NCI-H510A treated with DMSO at 0.1 percent for 48 hours (cell line): ENCODE measurements around the gene C22orf15.
A peak's percentile ranks its signal among the peaks of the same experiment; 100 is the strongest.

Source experiments
- DNase-seq: peaks from one replicate; lab custom pipeline; 2025; lab: John Stamatoyannopoulos, UW

The C22orf15 gene

DNA sequence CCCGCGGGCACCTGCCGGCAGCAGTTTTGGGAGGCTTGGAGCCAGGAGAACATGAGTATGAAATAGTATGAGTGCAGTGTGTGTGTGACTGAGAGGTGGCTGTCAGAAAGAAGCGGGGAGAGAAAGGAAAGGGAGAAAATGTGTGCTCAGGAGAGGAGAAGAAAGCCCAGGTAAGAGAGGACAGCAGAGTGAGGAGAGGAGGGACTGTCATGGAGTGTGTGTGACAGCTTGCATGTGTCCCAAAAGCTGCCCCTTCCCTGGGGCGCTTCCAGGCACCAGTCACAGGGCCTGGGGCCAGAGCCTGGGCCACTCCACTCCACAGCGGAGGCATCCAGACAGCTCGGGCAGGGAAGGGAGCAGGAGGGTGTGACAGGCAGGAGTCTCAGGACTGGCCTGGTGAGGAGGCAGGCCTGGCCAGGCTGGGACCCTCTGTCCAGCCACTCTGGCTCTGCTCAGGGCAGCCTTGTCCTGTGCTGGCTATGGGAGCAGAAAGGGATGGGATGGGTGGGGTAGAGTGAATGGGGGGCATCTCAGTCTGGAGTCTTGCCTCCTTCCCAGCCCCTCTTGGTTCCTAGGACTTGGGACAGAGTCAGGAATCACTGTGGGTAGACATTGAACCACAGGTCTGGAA, 10.8 kb downstream of the C22orf15 start:
- no peak for DNase-seq

DNA sequence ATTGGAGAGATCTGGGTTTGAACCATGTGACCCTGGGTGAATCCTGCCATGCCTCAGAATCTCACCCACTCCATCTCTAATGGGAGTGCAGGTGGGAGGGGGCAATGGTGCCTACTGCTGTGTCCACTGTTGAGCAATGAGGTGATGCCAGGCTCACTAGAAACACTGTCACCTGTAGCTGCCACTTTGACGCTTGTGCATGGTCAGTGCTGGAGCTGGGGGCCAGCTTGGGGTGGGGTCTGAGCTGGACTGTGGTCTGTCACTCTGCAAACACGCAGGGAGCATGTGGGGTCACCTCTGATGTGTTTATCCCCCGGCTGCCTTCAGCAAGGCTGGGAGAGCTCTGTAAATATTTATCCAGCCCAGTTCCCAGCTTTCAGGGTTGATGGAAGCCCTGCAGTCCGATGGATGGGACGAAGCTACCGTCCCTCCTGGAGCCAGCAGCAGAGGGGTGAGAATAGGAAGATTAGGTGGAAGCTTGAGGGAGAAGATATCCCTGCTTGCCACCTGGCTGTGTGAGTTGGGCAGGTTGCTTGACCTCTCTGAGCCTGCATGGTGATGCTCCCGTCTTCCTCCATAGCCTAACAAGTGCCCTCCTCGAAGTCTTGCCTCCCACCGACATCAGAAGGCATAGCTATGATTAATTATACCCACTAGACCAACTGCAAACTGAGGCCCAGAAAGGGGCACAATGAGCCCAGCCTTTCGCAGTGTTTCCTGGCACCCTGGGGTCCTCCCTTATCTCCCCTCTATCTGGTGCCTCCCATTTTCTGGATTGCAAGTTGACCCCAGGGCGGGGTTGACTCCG, 11.5 kb downstream of the C22orf15 start:
- no peak for DNase-seq

DNA sequence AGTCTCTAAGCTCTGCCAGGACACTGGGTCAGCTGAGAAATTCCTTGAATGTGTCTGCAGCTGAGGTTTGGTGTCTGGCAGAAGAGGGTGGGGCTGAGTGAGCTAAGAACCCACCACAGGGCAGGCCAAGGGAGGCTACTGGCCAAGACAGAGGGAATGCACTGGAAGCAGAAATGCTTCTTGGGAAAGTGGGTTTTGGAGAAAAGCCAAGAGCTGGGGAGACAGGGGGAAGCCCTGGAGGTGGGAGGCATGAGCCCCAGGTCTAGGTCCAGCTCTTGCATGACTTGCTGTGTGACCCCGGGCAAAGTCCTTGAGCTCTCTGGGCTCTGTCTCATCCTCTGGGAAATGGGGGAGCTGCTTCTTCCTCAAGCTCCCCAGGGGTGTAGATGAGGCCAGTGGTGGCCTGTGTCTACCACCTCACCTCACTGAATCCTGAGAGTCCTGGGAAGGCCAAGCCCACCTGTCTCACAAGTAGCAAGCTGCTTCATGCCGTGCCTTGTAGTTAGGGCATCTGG, 12.2 kb downstream of the C22orf15 start:
- DNase-seq: no peak

- no peak for DNase-seq
Observed at GRCh38 chr22:23775779-23776375, 13.1 kb downstream of the C22orf15 start.

DNA sequence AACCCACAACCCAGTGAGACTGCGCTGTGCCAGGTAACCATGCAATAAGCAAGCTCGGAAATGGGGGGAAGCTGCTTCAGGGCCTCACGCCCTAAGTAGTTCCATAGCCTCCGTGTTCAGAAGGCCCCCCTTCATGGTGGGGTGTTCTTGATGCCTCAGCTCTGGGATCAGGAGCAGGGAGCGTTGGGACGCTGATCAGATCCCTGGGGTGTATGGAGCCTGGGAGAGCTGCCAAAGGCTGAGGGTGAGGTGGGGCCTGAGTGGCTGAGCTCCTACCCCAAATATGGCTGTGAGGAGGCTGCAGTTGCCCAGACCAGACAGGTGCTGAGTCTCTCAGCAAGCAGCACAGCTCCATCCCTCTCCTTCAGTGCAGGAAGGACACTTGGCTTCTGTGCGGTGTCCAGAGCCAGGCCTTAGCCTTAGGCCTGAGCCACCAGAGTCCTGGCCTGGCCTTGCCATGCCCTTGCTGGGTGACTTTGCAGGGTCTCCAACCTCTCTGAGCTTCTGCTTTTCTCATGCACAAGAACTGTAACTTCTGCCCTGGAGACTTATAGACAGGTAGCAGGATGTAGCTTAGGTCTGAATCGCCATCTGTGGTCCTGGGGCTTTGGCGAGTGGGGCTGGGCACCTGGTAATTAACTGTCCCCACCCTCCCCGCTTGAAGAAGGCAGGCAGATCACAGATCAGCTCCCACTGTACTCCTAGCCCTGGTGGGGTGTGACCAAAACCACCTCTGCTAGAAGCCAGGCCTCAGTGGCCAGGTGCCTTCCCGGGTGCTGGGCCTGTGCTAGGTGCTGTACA, 15.2 kb downstream of the C22orf15 start:
- no peak for DNase-seq

GRCh38 chr22:23778577-23778900, 15.7 kb downstream of the C22orf15 start:
- no peak for DNase-seq

GRCh38 chr22:23779083-23779482, 16.3 kb downstream of the C22orf15 start:
- no peak for DNase-seq

DNA sequence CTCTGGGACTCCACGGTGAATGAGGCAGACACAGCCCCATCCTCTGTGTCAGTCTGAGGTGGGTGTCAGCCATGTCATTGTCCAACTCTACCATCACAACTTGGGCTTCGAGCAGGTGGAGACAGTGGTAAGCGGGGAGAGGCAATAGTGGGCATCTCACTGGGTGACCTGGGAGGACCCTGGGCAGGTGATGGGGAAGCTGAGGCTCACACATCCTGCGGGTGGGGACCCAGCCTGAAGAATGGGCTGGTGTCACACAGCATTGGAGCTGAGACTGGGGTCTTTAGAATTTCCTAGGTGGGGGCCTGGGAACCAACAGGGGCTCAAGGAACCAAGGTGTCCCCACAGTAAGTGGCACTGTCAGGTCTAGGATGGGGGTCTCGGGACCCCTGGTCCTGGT, 16.9 kb downstream of the C22orf15 start:
- DNase-seq: no peak

GRCh38 chr22:23780146-23780748, 17.5 kb downstream of the C22orf15 start:
- no peak for DNase-seq

GRCh38 chr22:23781065-23781464, 18.3 kb downstream of the C22orf15 start:
- DNase-seq: no peak

DNA sequence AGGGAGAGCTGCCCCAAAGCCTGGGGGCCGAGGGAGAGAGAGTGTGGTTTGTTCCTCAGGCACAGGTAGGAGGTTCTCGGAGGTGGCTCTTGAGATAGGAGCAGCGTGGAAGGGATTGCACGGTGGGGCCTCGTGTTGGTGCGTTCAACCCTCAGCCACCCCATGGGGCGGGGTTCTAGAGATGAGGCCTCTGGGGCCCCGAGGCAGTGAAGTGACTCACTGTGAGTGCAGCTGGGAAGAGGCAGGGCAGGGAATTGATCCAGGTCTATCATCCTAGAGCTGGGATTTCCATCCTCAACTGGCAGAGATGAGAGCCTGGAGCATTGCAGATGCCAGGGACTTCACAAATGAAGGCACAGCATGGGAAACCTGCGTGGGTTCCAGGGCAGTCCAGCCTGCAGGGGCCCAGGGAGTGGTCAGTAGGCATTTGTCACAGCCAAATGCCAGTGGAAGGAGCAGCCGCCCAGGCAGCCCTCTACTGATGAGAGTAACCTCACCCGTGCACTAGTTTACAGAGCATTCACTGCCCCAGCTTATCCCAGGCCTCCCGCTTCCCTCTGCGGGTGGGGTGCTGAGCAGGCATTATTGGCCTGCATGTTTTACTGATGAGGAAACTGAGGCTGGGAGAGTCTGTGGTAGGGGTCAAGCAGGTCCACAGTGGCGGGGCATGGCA, 18.9 kb downstream of the C22orf15 start:
- DNase-seq: no peak

GRCh38 chr22:23782252-23782651, 19.5 kb downstream of the C22orf15 start:
- DNase-seq: no peak

DNA sequence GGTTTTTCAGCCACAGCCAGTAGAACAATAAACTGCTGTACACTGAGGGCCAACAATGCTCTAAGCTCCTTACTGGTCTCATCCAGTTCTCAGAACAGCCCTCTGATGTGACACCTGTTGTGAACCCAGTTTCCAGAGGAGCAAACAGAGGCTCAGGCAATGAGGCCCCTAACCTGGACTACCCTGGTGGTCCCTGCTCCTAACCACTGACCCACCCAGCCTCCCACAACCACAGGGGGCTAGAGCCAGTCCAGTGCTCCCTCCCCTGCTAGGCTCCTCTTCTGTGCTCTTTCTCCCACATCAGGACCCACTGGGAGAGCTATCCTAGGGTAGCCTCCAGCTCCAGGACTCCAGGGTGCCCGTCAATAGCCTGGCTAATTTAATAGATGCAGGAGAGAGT, 19.9 kb downstream of the C22orf15 start:
- no peak for DNase-seq

DNA sequence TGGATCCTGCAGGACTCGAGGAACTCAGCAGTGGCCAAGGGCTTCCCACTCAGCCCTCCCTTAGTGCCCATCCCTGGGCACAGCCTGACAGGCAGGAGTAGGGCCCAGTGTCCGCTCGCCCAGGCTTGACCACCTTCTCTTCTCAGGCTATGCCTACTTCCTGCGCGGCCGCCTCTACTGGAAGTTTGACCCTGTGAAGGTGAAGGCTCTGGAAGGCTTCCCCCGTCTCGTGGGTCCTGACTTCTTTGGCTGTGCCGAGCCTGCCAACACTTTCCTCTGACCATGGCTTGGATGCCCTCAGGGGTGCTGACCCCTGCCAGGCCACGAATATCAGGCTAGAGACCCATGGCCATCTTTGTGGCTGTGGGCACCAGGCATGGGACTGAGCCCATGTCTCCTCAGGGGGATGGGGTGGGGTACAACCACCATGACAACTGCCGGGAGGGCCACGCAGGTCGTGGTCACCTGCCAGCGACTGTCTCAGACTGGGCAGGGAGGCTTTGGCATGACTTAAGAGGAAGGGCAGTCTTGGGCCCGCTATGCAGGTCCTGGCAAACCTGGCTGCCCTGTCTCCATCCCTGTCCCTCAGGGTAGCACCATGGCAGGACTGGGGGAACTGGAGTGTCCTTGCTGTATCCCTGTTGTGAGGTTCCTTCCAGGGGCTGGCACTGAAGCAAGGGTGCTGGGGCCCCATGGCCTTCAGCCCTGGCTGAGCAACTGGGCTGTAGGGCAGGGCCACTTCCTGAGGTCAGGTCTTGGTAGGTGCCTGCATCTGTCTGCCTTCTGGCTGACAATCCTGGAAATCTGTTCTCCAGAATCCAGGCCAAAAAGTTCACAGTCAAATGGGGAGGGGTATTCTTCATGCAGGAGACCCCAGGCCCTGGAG, 20.7 kb downstream of the C22orf15 start:
- DNase-seq: no peak

DNA sequence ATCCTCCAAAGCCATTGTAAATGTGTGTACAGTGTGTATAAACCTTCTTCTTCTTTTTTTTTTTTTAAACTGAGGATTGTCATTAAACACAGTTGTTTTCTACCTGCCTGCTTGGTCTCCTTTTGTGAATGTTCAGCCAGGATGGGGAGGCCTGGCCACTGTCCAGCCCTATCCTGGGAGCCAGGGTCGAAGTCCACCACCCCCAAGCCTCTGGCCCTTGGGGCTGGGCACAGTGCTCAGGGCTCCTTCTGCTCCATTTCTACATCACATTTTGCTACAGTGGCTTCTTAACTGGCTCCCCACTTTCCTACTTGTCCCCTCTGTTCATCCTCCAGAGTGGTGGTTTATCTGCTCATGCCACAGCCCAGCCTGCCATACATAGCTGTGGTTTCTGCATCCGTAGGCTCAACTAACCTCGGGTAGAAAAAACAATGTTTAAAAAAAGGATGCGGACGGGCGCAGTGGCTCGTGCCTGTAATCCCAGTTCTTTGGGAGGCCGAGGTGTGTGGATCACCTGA, 21.5 kb downstream of the C22orf15 start:
- DNase-seq: no peak

- no peak for DNase-seq
Observed at GRCh38 chr22:23786261-23786710, 23.5 kb downstream of the C22orf15 start.

DNA sequence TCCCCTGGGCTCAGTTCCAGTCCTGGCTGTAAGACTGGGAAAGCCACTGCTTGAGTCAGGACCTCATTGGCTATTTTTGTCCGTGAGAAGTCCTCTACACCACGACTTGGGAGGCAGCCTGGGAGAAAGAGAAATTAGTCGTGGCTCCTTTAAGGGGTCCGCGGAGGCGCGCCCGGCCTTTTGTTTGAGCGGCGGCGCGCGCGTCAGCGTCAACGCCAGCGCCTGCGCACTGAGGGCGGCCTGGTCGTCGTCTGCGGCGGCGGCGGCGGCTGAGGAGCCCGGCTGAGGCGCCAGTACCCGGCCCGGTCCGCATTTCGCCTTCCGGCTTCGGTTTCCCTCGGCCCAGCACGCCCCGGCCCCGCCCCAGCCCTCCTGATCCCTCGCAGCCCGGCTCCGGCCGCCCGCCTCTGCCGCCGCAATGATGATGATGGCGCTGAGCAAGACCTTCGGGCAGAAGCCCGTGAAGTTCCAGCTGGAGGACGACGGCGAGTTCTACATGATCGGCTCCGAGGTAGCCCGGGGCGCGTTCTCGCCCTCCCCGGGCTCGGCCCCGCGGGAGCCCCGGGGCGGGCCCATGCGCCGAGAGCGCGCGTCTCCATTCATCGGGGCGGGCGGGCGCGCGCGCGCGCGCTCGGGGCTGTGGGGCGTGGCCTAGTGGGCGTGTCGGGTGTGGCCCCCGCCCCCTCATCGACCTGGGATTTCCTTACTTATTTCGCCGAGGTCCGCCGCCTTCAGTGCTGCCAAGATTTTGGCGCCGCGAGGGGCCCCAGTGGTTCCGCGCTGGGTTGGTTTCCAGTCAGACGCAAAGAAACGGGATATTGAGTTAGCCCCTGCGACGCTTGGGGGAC, 24.2 kb downstream of the C22orf15 start, which contains the start of gene SMARCB1:
TSS of gene SMARCB1 (plus strand) at position 215 of the 848 bp plus-strand sequence. CDS start at position 419, 204 bp downstream.
- peak; percentile 69 for DNase-seq

GRCh38 chr22:23787600-23787896, 24.8 kb downstream of the C22orf15 start:
- peak; percentile 49 for DNase-seq

GRCh38 chr22:23787910-23788309, 25.1 kb downstream of the C22orf15 start:
- no peak for DNase-seq
